ENCODE results near the gene LAMA3. TPM values are rescaled to one million over a fixed set of nuclear protein-coding genes. Genes with fewer than 3 reads are reported as not detected.

LAMA3 gene
- total and polyA plus RNA-seq, 2 of the 13 experiments (the other 11 are each of a cell fraction or from before 2014, with no cell fraction given), result 0.45 to 2.2 TPM

DNA sequence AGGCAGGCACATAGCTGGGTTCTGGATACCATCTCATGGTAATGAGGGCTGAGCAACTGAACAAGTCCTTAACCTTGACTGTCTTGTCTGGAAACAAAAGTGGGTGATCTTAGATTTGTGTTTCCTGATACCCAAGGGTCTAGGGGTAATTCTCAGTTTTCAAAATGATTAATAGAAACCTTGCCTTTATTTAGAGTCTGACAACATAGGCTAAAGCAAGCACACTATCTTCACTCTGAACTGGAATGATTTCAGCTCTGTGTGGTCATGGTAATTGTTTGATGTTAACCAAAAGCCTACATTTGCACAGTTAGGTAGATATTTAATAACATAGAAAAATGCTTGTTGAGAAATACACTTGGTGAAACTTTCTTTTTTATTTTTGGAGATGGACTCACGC lies 6.8 kb upstream of the LAMA3 start:
- no peak for FAIRE-seq
- no peaks in the 10 kb centered on the region for H3K36me3 ChIP-seq (replicated peaks in 1 of 2; ENCODE audit: control insufficient read depth in 1 of 2, insufficient read depth in 2 of 2, low read length in 2 of 2)
- no peaks in the 10 kb centered on the region for H3K9me3 ChIP-seq (ENCODE audit: low read length)
- H3K27ac ChIP-seq (ENCODE audit: extremely low read length, insufficient read depth, low read length), result no peak overlapping the region
- ChIA-PET CTCF (ENCODE audit: low intra/inter-chr PET ratio, low total read pairs) (no interaction called here), POLR2A (no interaction called here)
- in situ Hi-C loops (cut with HindIII; ENCODE audit: extremely low pct_ligation_motif_present, low pct_unique_long_range_greater_than_20kb), result no loop called here
- H3K9ac ChIP-seq (ENCODE audit: insufficient read depth, low read depth, low read length), result no peak overlapping the region
- DNase-seq (ENCODE audit: low spot score), result no peak
- ATAC-seq, result no peak
- WGBS (ENCODE audit: low lambda C conversion rate), result 31% methylated on average over 1 of the region's 1 CpG
- H3K4me1 ChIP-seq (ENCODE audit: insufficient read depth, low read length), result no peaks in the 10 kb centered on the region; the same call in 1 of the 2 replicates
- no TSS peak for BruUV-seq (replicated peaks)
- TF ChIP-seq SP1 (IDR thresholded peaks at IDR 0.05), result no peak
- TF ChIP-seq SP1 (CRISPR knock-in tag; IDR thresholded peaks at IDR 0.05), result no peak
- TF ChIP-seq AGO2 (optimal IDR thresholded peaks at IDR 0.05; ENCODE audit: low read depth, low read length), result no peak
- TF ChIP-seq, protein P1, sequence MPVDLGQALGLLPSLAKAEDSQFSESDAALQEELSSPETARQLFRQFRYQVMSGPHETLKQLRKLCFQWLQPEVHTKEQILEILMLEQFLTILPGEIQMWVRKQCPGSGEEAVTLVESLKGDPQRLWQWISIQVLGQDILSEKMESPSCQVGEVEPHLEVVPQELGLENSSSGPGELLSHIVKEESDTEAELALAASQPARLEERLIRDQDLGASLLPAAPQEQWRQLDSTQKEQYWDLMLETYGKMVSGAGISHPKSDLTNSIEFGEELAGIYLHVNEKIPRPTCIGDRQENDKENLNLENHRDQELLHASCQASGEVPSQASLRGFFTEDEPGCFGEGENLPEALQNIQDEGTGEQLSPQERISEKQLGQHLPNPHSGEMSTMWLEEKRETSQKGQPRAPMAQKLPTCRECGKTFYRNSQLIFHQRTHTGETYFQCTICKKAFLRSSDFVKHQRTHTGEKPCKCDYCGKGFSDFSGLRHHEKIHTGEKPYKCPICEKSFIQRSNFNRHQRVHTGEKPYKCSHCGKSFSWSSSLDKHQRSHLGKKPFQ (CRISPR knock-in tag; IDR thresholded peaks at IDR 0.05; ENCODE audit: insufficient replicate concordance), result no peak
- TF ChIP-seq, protein P2, sequence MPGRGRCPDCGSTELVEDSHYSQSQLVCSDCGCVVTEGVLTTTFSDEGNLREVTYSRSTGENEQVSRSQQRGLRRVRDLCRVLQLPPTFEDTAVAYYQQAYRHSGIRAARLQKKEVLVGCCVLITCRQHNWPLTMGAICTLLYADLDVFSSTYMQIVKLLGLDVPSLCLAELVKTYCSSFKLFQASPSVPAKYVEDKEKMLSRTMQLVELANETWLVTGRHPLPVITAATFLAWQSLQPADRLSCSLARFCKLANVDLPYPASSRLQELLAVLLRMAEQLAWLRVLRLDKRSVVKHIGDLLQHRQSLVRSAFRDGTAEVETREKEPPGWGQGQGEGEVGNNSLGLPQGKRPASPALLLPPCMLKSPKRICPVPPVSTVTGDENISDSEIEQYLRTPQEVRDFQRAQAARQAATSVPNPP (CRISPR knock-in tag; IDR thresholded peaks at IDR 0.05), result no peak
- TF ChIP-seq, protein P3, sequence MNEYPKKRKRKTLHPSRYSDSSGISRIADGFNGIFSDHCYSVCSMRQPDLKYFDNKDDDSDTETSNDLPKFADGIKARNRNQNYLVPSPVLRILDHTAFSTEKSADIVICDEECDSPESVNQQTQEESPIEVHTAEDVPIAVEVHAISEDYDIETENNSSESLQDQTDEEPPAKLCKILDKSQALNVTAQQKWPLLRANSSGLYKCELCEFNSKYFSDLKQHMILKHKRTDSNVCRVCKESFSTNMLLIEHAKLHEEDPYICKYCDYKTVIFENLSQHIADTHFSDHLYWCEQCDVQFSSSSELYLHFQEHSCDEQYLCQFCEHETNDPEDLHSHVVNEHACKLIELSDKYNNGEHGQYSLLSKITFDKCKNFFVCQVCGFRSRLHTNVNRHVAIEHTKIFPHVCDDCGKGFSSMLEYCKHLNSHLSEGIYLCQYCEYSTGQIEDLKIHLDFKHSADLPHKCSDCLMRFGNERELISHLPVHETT (CRISPR knock-in tag; conservative IDR thresholded peaks at IDR 0.05), result no peak
- TF ChIP-seq ZMYM2 (CRISPR knock-in tag; IDR thresholded peaks at IDR 0.05), result no peak
- TF ChIP-seq GATAD2A (CRISPR knock-in tag; IDR thresholded peaks at IDR 0.05), result no peak
- TF ChIP-seq NPAS2 (CRISPR knock-in tag; IDR thresholded peaks at IDR 0.05; ENCODE audit: borderline replicate concordance), result no peak
- TF ChIP-seq KMT2B (CRISPR knock-in tag; IDR thresholded peaks at IDR 0.05), result no peak
- TF ChIP-seq, protein P4, sequence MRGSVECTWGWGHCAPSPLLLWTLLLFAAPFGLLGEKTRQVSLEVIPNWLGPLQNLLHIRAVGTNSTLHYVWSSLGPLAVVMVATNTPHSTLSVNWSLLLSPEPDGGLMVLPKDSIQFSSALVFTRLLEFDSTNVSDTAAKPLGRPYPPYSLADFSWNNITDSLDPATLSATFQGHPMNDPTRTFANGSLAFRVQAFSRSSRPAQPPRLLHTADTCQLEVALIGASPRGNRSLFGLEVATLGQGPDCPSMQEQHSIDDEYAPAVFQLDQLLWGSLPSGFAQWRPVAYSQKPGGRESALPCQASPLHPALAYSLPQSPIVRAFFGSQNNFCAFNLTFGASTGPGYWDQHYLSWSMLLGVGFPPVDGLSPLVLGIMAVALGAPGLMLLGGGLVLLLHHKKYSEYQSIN (CRISPR knock-in tag; IDR thresholded peaks at IDR 0.05; ENCODE audit: borderline replicate concordance), result no peak
- no peak for TF ChIP-seq MLLT10 (CRISPR knock-in tag; IDR thresholded peaks at IDR 0.05)
- no peak for TF ChIP-seq ZNF713 (CRISPR knock-in tag; IDR thresholded peaks at IDR 0.05)
- no peak for TF ChIP-seq MEIS1 (CRISPR knock-in tag; IDR thresholded peaks at IDR 0.05; ENCODE audit: borderline replicate concordance)
- TF ChIP-seq RARG (CRISPR knock-in tag; IDR thresholded peaks at IDR 0.05; ENCODE audit: low read depth), result no peak
- no peak for TF ChIP-seq KDM1A (CRISPR knock-in tag; IDR thresholded peaks at IDR 0.05)
- TF ChIP-seq, protein P5, sequence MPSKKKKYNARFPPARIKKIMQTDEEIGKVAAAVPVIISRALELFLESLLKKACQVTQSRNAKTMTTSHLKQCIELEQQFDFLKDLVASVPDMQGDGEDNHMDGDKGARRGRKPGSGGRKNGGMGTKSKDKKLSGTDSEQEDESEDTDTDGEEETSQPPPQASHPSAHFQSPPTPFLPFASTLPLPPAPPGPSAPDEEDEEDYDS (CRISPR knock-in tag; IDR thresholded peaks at IDR 0.05), result no peak
- no peak for TF ChIP-seq EEA1 (CRISPR knock-in tag; IDR thresholded peaks at IDR 0.05; ENCODE audit: borderline replicate concordance)
- no peak for TF ChIP-seq RORA (CRISPR knock-in tag; IDR thresholded peaks at IDR 0.05)
- H3K4me3 ChIP-seq (replicated peaks in 1 of 3; ENCODE audit: insufficient read depth in 1 of 3, low read depth in 2 of 3, low read length in 3 of 3), result no peak overlapping the region
- no peak overlapping the region for H3K4me2 ChIP-seq (ENCODE audit: low read depth, low read length)
- intact Hi-C loops (cut with micrococcal nuclease; ENCODE audit: unreplicated experiment), result no loop called here
- no peak overlapping the region for H2AFZ ChIP-seq (ENCODE audit: low read length)
- no peaks in the 10 kb centered on the region for H3K79me2 ChIP-seq (ENCODE audit: insufficient read depth, low read length)
- H4K20me1 ChIP-seq (ENCODE audit: insufficient read depth, low read length), result no peaks in the 10 kb centered on the region
- no peaks in the 10 kb centered on the region; a peak in 1 of 5 replicates for H3K27me3 ChIP-seq (ENCODE audit: control insufficient read depth in 1 of 2, insufficient read depth in 2 of 2, low read length in 2 of 2)
